ENCODE data around the gene GABRG1. TPM values are rescaled to one million over a fixed set of nuclear protein-coding genes. Genes with fewer than 3 reads are reported as not detected.

GABRG1 gene
- total and polyA plus RNA-seq, 2 experiments from 2014 or later = 0.34 to 1.6 TPM

GRCh38 chr4:45987858-45988257 is 136.0 kb downstream of the GABRG1 start:
- peaks cover 9% of the 10 kb centered on the region; the same call in 2 of the 3 replicates for H3K36me3 Mint-ChIP-seq (ENCODE audit: low read depth)

More at GRCh38 chr4:45987858-45988257, 136.0 kb downstream of the GABRG1 start:
- Mint-ChIP-seq H3K4me3 (no peak overlapping the region), H3K27ac (no peak overlapping the region), H3K9me3 (peaks cover 67% of the 10 kb centered on the region), H3K4me1 (peaks cover 9% of the 10 kb centered on the region; the same call in 2 of the 3 replicates), H3K27me3 (ENCODE audit: insufficient read depth, low read depth, poor library complexity) (no peaks in the 10 kb centered on the region)
- H3F3A ChIP-seq (replicated peaks; ENCODE audit: low read depth) = no peaks in the 10 kb centered on the region
- no peaks in the 10 kb centered on the region for H4K20me1 ChIP-seq (replicated peaks; ENCODE audit: insufficient read depth)
- no peaks in the 10 kb centered on the region for H3K36me3 ChIP-seq (ENCODE audit: insufficient read depth)
- H3K4me1 ChIP-seq (ENCODE audit: insufficient read depth) = peaks cover 10% of the 10 kb centered on the region
- no peak overlapping the region for H3K4me2 ChIP-seq
- H2AFZ ChIP-seq = no peak overlapping the region
- H3K4me3 ChIP-seq = no peak overlapping the region
- DNase-seq (ENCODE audit: low spot score) (no peak), ATAC-seq (no peak)
- TF ChIP-seq JUNB (IDR thresholded peaks at IDR 0.05; ENCODE audit: unreplicated experiment) = no peak
- no peak for TF ChIP-seq REST (IDR thresholded peaks at IDR 0.05; ENCODE audit: unreplicated experiment)
- no peak for TF ChIP-seq ZNF462 (CRISPR knock-in tag; IDR thresholded peaks at IDR 0.05)
- no peak for TF ChIP-seq POLR2AphosphoS5 (IDR thresholded peaks at IDR 0.05; ENCODE audit: low read depth)
- no peak for TF ChIP-seq STAT1 (IDR thresholded peaks at IDR 0.05; ENCODE audit: unreplicated experiment)
- TF ChIP-seq NANOG (IDR thresholded peaks at IDR 0.05; ENCODE audit: borderline replicate concordance) = no peak
- no peak for TF ChIP-seq ZNF114 (CRISPR knock-in tag; IDR thresholded peaks at IDR 0.05)
- H3K27me3 ChIP-seq (ENCODE audit: insufficient read depth) = no peaks in the 10 kb centered on the region
- H3K27ac ChIP-seq (ENCODE audit: low read depth) = no peak overlapping the region
- H3K79me2 ChIP-seq (replicated peaks; ENCODE audit: insufficient read depth) = no peaks in the 10 kb centered on the region
- no peaks in the 10 kb centered on the region for H3K9me2 ChIP-seq (ENCODE audit: insufficient read depth)
